Spinal cord (tissue), 10 donors: Measurements from ENCODE around the gene FAM241B. TPM values are rescaled to one million over a fixed set of nuclear protein-coding genes. Genes with fewer than 3 reads are reported as not detected.
A peak's percentile ranks its signal among the peaks of the same experiment; 100 is the strongest.

Experiments used
- DNase-seq, 6 donors: peaks; one replicate each; pipeline versions ENCODE4 v3.0.0 to v3.0.0-alpha.2; 2013 to 2015; ENCODE audit warnings: low spot score in 6 of 6, low read depth in 4 of 6
- H3K27ac ChIP-seq: one replicate; pipeline ENCODE4 v1.5.1; 2013; ENCODE audit warnings: low read depth, low read length, control low read depth
- H3K27me3 ChIP-seq: one replicate; pipeline ENCODE4 v1.6.1; 2013; ENCODE audit warnings: low read length; ENCODE audit not compliant: control insufficient read depth, insufficient read depth
- H3K36me3 ChIP-seq: one replicate; pipeline ENCODE4 v1.6.1; 2013; ENCODE audit warnings: low read length; ENCODE audit not compliant: control insufficient read depth, insufficient read depth
- H3K4me1 ChIP-seq: one replicate; pipeline ENCODE4 v1.6.1; 2013; ENCODE audit warnings: low read length; ENCODE audit not compliant: control insufficient read depth, insufficient read depth
- H3K4me3 ChIP-seq: one replicate; pipeline ENCODE4 v1.5.1; 2013; ENCODE audit warnings: low read depth, low read length, control low read depth
- H3K9me3 ChIP-seq: one replicate; pipeline ENCODE4 v1.6.1; 2013; ENCODE audit warnings: low read length; ENCODE audit not compliant: control insufficient read depth, insufficient read depth
- WGBS: methylation state at CpG from one replicate; pipeline ENCODE4 v1.1.5; 2013; ENCODE audit warnings: missing lambda C conversion rate; ENCODE audit not compliant: insufficient coverage; 5-methylcytosine and 5-hydroxymethylcytosine counted together
- polyA plus RNA-seq, 2 donors: library from polyadenylated mRNA; unstranded; fragments of 120-200 nt; gene quantifications; one replicate each; pipeline ENCODE4 v1.2.1, GENCODE V29; 2013; ENCODE audit not compliant: insufficient read length in 2 of 2
- total RNA-seq, 2 donors: library from RNA; depleted of rRNA in 1 of 2; stranded (reverse); fragments of 120-200 nt in 1 of 2; fragments of >200 nt in 1 of 2; gene quantifications; one replicate each; pipeline versions ENCODE4 v1.2.3 to v1.2.4, GENCODE V29; 2013 to 2014
- donor health status: healthy.

FAM241B gene
- total and polyA plus RNA-seq, 4 donors, result 5.1 to 45.0 (median 24.9) TPM

DNA sequence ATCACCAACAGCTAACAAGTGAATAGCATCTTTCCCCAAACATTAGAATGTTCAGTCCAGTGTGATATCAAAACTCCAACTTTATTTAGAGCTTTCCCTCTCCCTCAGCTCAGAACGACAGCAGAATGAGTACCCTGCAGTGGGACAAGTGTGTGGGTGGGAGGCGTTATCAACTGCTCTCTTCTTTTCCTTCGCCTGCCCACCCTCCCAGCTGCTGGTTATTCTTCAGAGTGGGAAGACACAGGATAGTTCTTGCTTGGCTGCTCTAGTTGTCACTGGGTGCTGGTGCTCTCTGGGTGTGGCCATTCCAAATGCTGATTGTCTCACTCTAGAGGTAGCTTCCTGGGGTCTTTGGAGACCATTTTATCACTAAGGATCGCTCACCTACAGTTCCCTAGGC lies 13.7 kb upstream of the FAM241B start:
- Histone ChIP-seq H3K27ac (no peak overlapping the region), H3K4me3 (no peak overlapping the region), H3K36me3 (no peaks in the 10 kb centered on the region), H3K4me1 (no peaks in the 10 kb centered on the region), H3K9me3 (no peaks in the 10 kb centered on the region), H3K27me3 (no peaks in the 10 kb centered on the region)
- no peak for DNase-seq
- WGBS, result 100% methylated on average over 1 of the region's 4 CpGs

DNA sequence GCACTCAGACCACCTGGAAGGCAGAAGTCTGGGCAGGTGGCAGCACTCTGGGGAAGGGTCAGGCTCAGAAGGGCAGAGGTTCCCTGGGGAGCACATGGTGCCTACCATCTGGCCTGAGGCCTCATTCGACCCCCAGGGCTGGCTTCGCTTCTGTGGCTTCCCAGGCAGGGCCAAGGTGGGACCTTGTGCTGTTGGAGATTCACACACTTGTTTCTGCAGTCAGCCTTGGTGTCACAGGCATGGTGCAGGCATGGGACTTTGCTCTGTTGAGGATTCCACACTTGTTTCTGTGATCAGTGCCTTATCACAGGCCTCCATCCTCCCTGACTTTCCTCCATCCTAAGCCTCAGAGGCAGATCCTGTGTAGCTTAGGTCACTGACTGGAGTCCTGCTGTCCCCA lies 11.3 kb upstream of the FAM241B start:
- 90% methylated on average over 2 of the region's 2 CpGs for WGBS
- no peaks in the 10 kb centered on the region for H3K9me3 ChIP-seq
- no peaks in the 10 kb centered on the region for H3K4me1 ChIP-seq
- DNase-seq, result no peak
- no peak overlapping the region for H3K4me3 ChIP-seq
- no peaks in the 10 kb centered on the region for H3K27me3 ChIP-seq
- no peak overlapping the region for H3K27ac ChIP-seq
- no peaks in the 10 kb centered on the region for H3K36me3 ChIP-seq

DNA sequence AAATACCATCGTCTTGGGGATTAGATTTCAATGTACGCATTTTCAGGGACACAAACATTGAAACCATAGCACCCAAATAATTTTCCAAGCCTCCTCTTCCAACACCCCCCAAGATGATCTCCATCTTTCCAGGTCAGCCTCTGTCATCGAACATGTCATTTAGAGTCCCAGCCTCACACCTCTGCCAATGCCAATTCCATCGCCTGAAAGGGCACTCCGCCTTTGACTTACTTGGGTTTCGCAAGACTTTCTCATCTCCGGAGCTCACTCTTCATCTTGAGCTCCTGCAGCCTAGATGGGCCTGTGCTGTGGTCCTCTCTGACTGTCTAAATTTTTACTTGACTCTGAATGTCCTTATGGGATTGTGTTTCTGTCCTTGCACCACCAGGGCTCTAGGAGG lies 10.4 kb upstream of the FAM241B start:
- no peak for DNase-seq
- H3K27me3 ChIP-seq, result no peaks in the 10 kb centered on the region
- H3K4me3 ChIP-seq, result no peak overlapping the region
- H3K9me3 ChIP-seq, result no peaks in the 10 kb centered on the region
- no peaks in the 10 kb centered on the region for H3K36me3 ChIP-seq
- no peaks in the 10 kb centered on the region for H3K4me1 ChIP-seq
- WGBS, result 98% methylated on average over 7 of the region's 7 CpGs
- no peak overlapping the region for H3K27ac ChIP-seq

DNA sequence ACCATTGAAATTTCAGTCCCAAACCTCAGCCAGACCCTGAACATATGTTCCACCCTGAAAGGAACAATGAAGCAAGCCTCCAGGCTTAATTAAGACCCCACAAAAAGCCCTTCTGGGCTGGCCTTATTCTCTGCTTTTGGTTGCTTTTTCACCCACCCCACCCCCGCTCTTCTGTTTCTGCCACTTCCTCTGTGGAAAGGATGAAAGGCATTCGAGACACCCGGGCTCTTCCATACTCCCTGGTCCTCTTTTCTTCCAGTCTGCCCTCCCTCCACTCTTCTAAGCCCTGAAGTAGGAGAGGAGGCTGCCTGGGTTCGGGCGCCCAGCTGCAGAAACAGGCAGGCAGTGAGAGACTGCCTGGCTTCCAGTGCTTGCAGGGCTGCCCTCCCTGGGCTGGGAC lies 9.4 kb upstream of the FAM241B start:
- Histone ChIP-seq H3K27ac (no peak overlapping the region), H3K4me1 (no peaks in the 10 kb centered on the region), H3K27me3 (no peaks in the 10 kb centered on the region), H3K9me3 (no peaks in the 10 kb centered on the region), H3K4me3 (no peak overlapping the region), H3K36me3 (no peaks in the 10 kb centered on the region)
- no CpG with 5 or more reads among the region's 5 CpGs for WGBS
- no peak for DNase-seq

DNA sequence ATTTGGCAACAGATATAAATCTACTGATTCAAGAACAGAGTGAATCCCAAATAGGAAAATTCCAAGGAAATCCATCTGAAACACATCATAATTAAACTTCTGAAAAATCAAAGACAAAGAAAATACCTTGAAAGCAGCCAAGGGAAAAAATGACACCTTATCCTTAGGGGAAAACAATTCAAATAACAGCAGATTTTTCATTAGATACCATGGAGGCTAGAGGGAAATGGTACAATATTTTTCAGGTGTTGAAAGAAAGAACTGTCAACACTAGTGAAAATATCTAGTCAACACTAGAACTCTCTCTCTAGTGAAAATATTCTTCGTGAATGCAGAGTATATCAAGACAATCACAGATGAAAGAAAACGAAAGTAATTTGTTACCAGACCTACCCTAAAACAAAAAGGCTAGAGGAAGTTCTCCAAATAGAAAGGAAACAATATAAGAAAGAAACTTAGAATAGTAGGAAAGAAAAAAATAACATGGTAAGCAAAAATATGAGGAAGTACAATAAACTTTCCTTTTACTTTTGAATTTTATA lies 5.7 kb upstream of the FAM241B start:
- H3K36me3 ChIP-seq, result no peaks in the 10 kb centered on the region
- WGBS, result no CpG with 5 or more reads among the region's 2 CpGs
- DNase-seq, result no peak

DNA sequence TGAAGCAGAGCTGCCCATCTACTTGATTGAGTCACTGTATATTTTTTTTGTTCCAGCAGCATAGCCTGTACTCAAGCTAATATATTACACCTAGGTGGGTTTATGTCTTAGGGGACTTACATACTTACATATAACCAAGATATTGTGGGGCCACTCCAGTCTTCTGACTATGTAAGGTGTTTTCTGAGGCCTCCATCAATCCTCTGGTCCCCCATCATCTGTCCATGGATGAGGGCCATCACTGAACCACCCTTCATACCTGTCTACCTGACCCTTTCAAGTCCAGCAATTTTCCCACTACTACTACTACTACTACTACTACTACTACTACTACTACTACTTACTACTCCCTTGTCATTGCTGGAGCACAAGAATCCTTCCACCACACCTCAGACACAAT lies 3.2 kb upstream of the FAM241B start:
- Histone ChIP-seq H3K27ac (no peak overlapping the region), H3K27me3 (peaks cover 4% of the 10 kb centered on the region), H3K36me3 (peaks cover 3% of the 10 kb centered on the region), H3K4me1 (peaks cover 21% of the 10 kb centered on the region), H3K4me3 (no peak overlapping the region), H3K9me3 (no peaks in the 10 kb centered on the region)
- DNase-seq, result no peak

More for the DNA sequence above, 5.7 kb upstream of the FAM241B start:
- no peaks in the 10 kb centered on the region for H3K9me3 ChIP-seq
- H3K27ac ChIP-seq, result no peak overlapping the region
- H3K27me3 ChIP-seq, result no peaks in the 10 kb centered on the region
- no peaks in the 10 kb centered on the region for H3K4me1 ChIP-seq
- no peak overlapping the region for H3K4me3 ChIP-seq

DNA sequence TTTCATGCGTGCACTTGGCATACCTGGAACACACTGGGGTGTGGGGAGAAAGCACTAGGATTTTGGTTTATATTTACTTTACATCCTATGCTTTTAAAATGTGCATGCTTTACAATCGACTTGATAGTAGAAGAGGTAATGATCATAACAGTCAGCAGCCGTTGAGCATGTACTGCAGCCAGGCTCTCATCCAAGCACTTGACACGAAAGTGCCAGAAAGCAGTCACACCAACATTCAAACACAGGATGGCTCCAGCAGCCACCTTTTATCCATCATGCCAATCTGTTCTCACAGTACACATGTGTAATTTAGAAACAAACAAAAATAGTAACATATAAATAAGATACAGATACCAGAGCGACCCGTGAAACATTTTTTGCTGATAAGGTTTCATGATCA lies 1.2 kb upstream of the FAM241B start:
- 100% methylated on average over 2 of the region's 6 CpGs for WGBS
- Histone ChIP-seq H3K36me3 (peaks cover 15% of the 10 kb centered on the region), H3K27ac (no peak overlapping the region), H3K9me3 (no peaks in the 10 kb centered on the region), H3K4me3 (no peak overlapping the region), H3K27me3 (peaks cover 4% of the 10 kb centered on the region), H3K4me1 (peaks cover 21% of the 10 kb centered on the region)
- DNase-seq, result peak in 1 of 6 donors; percentile 31

DNA sequence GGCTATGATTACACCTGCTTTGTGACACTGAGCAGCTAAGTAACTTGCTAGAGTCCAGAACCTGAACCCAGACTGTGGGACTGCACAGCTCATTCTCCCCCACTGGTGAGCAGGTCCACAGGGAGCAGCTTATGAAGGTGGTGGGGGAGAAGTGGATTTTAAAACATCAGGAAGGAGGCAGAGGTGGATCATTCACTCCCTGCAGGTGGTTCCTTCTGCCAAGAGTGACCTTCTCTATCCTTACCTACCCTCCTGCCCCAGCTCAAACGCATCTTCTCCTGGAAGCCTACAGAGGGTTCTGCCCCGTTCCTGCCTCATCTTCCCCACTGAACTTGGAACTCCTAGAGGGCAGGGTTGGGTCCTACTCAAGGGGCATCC lies 539 bp upstream of the FAM241B start:
- DNase-seq, result no peak
- Histone ChIP-seq H3K27ac (no peak overlapping the region), H3K4me1 (peaks cover 21% of the 10 kb centered on the region), H3K4me3 (peak overlapping the region; percentile 21), H3K36me3 (peaks cover 21% of the 10 kb centered on the region), H3K27me3 (peaks cover 4% of the 10 kb centered on the region), H3K9me3 (no peaks in the 10 kb centered on the region)
- WGBS, result 67% methylated on average over 2 of the region's 2 CpGs

DNA sequence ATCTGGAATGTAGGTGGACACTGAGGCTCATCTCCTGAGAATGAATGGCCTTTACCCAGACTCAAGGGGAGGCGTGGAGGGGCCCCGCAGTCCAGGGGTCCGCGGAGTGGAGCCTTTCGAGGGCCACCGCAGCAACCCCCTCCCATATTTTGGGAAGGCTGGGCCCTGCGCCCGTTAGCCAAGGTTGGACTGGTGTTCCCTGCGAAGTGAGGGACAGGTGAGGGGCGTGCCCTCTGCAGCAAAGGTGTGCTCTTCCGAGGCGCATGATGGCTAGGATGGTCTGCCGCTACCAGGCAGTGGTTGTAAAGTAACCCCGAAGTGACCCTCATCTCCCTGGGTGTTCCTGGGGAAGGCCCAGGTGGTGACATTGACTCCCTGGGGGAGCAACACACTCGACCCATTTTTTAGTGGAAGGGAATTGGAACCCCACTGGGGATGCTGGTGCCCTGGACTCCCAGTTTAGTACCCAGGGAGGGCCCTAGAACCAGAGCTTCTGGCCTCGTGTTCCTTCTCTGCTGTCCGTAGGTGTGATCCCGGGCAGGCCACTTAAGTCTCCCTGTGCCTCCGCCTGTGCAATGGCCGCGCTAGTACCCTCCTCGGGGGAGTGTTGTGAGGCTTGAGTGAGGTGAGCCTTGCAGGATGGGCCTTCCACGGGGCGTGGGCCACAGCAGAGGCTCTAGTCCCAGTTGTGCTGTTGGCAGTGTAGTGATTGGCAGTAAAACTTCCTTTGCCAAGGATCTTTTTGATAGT lies 779 bp downstream of the FAM241B start:
- Histone ChIP-seq H3K9me3 (no peaks in the 10 kb centered on the region), H3K4me1 (peaks cover 21% of the 10 kb centered on the region), H3K27ac (no peak overlapping the region), H3K36me3 (peaks cover 32% of the 10 kb centered on the region), H3K27me3 (peaks cover 4% of the 10 kb centered on the region), H3K4me3 (peak overlapping the region; percentile 41)
- 46% methylated on average over 23 of the region's 24 CpGs for WGBS
- DNase-seq, result no peak

DNA sequence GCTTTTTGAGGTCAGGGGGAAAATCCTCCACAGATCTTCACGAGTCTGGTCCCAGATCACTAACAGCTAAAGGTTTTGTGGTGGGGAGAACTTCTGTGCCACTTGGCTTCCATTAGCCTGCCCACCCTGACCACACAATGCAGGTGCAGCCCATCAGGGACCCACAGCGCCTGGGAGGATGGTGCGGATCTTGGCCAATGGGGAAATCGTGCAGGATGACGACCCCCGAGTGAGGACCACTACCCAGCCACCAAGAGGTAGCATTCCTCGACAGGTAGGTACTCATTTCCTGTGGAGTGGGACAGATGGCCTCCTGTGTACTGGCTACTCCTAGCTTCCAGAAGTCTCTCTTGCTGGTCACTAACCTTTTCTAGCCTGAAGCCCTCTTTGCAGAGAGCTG lies 1.5 kb downstream of the FAM241B start:
- no peak overlapping the region for H3K4me3 ChIP-seq
- H3K36me3 ChIP-seq, result peaks cover 37% of the 10 kb centered on the region
- H3K27me3 ChIP-seq, result peaks cover 4% of the 10 kb centered on the region
- no peaks in the 10 kb centered on the region for H3K9me3 ChIP-seq
- DNase-seq, result no peak
- WGBS, result 93% methylated on average over 3 of the region's 7 CpGs
- H3K4me1 ChIP-seq, result peaks cover 22% of the 10 kb centered on the region
- H3K27ac ChIP-seq, result no peak overlapping the region
